Measurements from ENCODE around the gene PLEKHG5.
"Not testable (repeated sequence)": the region's sequence is repeated elsewhere in the genome, so short reads cannot be mapped to it uniquely, and the experiment has no call there.

Gene PLEKHG5

DNA sequence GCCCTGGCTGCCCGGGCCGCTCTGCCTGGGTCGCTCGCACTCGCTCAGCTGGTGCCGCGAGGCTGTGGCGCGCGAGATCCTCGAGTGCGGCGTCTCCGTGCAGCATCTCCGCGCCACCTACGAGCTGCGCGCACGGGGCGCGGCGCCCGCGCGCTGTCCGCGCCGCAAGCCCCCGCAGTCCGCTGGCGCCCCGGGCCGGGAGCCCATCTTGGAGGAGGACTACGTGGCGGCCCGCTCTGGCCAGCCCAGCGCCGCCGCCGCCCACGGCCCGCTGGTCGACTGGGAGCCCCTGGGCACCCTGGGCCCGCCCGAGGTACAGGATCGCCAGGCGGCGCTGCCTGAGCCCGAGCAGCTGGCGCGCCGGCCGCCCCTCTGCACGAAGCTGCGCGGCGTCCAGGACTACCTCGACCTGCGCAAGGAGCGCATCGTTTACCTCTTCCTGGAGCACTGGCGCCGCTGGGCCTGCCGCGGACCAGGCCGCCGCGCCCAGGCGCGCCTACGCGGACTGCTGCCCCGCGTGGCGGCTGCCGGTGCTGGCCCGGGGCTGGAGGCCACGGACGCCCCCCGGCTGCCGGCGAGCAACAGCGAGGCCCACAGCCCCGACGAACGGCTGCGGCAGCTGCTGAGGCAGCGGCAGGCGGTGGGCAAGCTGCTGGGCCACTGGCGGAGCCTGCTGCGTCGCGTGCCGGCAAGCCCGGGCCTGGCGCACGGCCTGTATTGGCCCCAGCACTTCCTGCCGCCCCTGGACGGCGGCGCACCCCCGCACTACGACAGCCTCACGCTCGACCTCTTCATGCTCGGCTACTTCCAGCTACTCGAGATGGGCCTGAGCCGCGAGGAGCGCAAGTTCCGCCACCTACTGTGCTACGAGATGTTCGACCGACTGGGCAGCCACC is 36.4 kb downstream of the PLEKHG5 start:
- DNase-seq, result peak in 1 of 42 donors; percentile 22
- intact Hi-C loops (cut with DNase I), result no loop called here

DNA sequence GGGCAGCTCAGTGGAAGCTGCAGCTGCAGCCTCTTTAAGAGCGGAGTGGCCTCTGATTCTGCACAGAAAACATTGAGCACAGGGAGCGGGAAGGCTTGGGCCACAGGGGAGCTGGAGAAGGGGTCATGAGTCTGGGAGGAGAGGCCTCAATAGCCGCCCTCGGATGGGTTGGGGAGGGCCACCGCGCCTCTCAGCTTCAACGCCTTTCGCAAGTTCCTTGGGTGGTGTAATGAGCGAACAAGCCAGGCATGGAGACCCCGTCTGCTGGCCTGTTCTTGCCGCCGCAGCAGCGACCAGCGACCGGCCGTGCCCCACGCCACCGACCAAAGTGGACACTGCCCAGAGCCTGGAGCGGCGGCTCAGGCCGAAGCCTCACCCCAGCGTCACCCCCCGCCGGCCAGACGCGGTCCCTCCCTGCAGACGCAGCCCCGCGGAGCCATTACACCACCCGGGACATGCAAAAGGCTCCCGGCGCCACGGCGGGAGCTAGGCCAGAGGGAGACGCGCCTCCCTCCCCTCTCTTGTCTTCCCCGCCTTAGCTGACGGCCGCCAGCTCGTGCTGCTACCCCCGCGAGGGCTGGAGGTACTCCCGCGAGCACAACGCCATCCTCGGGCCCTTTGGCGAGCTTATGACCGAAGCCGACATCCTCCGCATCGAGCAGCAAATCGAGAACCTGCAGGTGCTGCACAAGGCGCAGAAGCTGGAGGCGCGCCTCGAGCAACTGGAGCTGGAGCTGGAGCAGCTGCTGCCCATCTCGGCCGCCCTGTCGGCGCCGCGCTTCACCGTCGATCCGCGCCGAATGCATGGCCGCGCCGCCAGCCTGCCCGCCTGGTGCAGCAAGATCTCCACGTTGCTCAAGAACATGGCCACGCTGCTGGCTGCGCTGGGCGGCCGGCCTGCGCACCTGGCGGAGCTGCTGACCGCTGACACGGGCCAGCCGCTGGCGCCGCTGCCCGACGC is 37.3 kb downstream of the PLEKHG5 start:
- DNase-seq; intact Hi-C loops (cut with DNase I): not testable (repeated sequence)

DNA sequence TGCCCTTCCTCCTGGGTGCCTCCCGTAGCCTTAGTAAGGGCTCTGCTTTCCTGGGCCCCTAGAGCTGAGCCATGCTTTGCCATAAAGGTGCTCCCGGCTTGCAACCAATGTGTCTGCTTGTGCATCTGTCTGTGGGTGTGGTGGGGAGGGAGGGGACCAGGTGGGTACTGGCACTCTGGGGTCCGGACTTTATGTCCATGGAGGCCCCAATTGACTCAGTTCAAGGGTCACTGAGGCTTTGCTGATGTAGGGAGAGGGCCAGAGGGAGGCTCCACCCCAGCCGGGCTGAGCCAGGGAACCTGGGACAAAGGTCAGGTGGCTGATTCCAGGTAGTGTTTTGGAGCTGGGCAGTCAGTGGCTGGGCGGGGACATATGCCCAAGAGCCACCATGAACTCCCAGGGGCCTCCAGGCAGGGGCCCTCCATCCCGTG is 40.5 kb downstream of the PLEKHG5 start:
- intact Hi-C loops (cut with DNase I), result no loop called here
- no peak for DNase-seq

DNA sequence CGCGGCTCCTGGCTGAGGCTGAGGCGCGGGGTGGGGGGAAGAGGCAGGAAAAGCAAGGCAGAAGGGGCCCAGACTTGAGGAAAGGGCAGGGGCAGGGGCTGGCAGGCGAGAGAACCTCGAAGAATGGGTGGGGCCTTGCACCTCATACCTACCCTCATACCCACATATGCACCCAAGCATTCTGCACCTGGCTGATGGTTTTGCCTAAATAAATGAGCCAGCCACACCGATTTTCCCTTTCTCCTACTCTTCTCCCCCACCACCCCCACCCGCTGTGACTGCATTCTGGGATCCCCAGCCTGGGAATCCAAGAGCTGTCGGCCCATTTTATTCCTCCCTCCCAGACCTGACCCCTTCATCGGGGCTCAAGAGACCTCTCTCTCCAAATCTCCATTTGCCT is 41.0 kb downstream of the PLEKHG5 start:
- DNase-seq; intact Hi-C loops (cut with DNase I): not testable (repeated sequence)

DNA sequence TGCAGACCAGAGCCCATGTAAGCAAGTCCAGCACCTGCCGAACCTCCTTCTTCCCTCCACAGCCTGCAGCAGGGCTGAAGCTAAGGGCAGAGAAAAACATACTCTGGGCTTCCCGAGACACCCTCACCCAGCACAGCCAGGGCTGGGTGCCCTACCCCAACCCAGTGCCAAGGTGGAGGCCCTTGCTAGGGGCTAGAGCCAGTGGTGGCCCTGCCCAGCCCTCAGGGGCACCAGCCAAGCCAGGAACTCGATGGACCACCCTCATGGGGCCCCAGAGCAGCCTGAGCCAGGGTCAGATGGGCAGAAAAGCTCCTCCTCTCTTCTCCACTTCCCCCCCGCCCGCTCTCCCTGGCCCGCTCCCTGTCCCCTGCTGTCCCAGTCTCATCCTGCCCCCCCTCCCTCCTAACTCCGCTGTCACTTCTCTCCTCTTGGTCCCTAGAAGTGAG is 41.4 kb downstream of the PLEKHG5 start:
- intact Hi-C loops (cut with DNase I), result no loop called here
- no peak for DNase-seq

DNA sequence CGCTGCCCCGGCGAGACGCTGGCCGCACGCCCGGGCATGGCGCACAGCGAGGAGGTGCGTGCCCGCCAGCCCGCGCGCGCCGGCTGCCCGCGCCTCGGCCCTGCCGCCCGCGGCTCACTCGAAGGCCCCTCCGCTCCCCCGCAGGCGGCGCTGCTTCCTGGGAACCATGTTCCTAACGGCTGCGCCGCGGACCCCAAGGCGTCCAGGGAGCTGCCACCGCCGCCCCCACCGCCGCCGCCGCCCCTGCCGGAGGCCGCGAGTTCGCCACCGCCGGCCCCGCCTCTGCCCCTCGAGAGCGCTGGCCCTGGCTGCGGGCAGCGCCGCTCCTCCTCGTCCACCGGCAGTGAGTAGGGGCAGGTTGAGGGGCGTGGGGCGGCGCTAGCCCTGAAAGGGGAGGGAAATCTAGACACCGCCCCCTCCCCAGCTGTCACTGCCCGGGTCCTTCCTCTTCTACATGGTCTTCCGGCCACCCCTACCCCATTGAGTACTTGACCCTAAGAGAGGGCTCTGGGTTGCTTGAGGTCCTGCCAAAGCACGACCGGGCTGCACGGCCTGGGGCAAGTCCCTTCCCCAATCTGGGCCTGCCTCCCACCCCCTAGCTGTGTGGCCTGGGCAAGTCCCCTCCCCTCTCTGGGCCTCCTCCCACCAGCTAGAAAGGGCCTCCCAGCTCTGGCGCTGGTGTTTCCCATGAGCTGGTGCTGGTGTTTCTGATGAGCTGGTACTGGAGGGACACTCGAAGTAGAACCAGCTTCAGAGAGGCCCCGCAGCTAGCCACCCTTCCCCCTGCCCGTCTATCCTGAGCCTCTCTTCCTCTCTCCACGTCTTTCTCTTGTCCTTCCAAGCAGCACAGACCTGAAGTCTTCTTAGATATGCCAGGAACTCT is 42.5 kb downstream of the PLEKHG5 start:
- intact Hi-C loops (cut with DNase I), result no loop called here
- DNase-seq, result peak in 23 of 42 donors; percentile 14 to 56 (median 27)

DNA sequence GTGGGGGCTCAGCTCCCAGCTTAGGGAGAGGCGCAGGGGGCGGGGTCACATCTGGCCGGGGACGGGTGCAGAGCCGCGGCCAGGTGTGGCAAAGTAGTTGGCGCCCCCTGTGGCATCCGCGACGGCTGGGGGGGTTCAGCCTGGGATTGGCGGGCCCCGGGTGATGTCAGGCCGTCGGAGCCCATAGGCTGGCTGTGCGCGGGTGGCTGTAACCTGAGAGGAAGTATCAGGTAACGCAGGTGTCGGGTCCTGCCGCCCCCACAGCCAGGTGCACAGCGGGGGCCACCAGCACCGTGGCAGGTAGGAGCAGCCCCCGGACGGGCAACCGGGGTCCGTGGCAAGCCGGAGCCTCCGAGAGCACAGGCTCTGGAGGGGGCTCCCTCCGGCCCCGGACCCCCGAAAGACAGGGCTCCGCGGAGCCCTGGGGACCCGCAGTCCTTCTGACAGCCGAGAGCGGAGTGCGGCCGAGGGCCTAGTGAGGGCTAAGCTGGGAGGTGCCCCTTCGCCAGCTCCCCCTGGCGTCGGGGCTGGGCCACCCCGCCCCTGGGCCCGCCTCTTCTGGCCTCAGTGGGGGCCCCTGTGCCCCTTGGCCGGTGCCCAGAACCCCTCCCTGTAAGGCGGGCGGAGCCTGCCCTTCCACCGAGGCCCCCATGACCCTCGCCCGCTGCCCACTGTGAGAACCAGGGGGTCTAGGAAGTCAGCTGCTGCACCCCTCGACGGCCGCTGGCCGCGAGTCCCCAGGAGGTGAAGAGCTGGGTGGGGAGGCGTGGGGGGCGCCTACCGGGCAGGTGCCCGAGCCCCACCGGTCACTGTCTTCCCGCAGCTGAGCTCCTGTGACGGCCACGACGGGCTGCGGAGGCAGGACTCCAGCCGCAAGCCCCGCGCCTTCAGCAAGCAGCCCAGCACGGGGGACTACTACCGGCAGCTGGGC is 43.4 kb downstream of the PLEKHG5 start:
- DNase-seq, result no peak
- intact Hi-C loops (cut with DNase I), result no loop called here

DNA sequence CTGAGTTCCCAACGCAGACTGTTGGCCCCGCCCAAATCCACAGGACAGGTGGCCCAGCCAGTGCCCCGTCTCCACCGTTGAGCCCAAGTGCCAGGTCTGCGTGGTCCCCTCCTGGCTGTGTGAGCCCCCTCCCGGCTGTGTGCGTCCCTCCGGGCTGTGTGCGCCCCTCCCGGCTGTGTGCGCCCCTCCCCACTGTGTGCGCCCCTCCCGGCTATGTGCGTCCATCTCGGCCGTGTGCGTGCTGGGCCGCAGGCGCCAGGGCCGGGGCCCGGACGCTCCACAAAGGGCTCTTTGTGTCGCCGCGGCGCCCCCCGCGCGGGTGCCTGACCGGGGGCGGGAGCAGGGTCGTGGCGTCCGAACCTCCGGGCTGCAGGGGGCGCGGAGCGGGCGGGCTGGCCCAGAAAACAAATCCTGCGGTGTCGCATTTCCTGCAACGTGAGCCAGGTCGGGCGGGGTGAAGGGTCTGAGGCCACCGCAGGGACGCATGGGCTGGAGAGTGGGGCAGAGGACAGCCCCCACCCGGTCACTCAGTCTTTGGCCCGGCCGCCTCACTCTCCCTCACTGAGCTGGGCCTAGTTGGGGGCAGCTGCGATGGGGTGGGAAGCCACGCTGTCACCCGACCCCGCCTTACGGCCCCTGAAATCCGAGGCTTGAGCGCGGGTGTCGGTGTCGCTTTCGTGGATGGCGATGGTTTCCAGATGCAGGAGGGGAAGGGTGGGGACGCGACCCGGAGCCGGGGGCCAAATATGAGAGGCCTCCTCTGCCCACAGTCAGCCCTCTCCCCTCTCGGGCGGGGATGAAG is 44.2 kb downstream of the PLEKHG5 start:
- DNase-seq, result peak in 1 of 42 donors; percentile 10
- intact Hi-C loops (cut with DNase I), result no loop called here

DNA sequence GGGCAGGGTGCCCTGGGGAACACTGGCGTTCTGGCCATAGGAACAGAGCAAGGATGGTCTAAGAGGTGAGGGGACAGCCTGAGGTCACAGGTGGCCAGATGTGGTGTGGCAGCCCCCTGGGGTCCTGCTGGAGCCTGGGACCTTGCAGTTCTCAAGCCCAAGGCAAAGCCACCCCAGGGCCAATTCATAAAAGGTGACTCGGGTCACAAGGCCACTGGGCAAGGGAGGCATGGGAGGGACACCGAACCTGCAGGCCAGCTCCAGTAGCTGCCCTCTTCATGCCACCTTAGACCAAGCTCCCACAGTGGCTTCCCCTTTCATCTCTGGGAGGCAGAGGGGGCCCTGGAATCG is 44.8 kb downstream of the PLEKHG5 start:
- intact Hi-C loops (cut with DNase I), result no loop called here
- no peak for DNase-seq

DNA sequence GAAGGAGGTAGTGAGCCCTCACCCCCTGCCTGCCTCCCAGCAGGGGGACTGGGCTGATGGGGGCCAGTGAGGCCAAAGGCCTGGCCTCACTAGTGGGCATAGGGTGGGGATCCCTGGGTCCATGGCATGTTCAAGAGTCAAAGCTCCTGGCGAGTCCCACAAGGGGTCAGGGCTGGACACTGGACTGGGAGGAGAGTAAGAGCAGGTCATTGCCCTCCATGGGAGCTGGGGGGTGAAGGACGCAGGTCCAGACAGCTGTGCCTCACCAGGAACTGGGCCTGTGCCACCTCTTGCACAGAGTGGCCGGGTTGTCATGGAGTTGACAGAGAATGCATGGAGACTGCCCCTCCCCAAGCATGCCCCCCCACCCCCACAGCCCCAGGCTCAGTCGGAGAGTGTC is 45.5 kb downstream of the PLEKHG5 start:
- intact Hi-C loops (cut with DNase I), result not testable (repeated sequence)

DNA sequence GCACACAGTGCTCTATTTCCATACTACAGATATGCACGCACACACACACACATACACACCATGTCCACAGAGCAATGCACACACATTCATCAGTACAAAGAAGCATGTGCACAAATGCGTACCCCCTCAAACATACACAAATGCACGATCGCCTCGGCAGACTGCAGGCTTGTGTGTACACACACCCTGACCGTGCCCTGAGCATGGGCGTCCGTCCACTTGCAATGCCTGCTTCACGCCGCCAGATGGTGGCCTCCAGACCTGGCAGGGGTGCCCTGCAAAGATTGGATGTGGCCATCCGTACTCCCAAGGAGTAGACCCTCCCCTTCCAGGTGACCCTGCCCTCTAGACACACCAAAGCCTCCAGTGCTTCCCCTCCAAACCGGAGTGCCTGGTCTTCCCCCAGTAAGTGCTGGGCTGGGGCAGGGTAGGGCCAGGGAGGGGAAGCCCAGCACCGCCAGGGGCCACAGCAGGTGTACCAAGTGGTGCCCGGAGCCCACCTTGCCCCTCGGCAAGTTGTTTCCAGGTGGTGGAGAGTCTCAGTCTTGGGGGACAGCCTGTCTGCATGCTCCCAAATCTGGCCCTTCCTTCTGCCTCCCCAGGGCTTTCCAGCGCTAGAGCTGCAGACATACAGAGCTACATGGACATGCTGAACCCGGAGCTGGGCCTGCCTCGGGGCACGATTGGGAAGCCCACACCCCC is 46.3 kb downstream of the PLEKHG5 start:
- DNase-seq, result peak in 15 of 42 donors; percentile 11 to 59 (median 27)

More for the DNA sequence above, 45.5 kb downstream of the PLEKHG5 start:
- not testable (repeated sequence) for DNase-seq

DNA sequence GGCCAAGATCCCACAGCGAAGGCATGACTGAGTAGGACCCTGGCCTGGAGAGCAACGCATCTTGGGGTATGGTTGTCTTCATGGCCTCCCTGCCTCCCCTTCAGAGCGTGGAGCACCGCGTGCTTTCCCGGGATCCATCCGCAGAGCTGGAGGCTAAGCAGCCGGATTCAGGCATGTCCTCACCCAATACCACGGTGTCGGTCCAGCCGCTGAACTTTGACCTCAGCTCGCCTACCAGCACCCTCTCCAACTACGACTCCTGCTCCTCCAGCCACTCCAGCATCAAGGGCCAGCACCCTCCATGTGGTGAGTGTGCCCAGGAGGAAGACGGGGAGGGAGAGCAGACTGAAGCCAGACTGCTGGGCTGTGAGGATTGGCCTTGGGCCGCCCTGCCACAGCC is 47.1 kb downstream of the PLEKHG5 start:
- intact Hi-C loops (cut with DNase I), result no loop called here

More for the DNA sequence above, 46.3 kb downstream of the PLEKHG5 start:
- intact Hi-C loops (cut with DNase I), result no loop called here

DNA sequence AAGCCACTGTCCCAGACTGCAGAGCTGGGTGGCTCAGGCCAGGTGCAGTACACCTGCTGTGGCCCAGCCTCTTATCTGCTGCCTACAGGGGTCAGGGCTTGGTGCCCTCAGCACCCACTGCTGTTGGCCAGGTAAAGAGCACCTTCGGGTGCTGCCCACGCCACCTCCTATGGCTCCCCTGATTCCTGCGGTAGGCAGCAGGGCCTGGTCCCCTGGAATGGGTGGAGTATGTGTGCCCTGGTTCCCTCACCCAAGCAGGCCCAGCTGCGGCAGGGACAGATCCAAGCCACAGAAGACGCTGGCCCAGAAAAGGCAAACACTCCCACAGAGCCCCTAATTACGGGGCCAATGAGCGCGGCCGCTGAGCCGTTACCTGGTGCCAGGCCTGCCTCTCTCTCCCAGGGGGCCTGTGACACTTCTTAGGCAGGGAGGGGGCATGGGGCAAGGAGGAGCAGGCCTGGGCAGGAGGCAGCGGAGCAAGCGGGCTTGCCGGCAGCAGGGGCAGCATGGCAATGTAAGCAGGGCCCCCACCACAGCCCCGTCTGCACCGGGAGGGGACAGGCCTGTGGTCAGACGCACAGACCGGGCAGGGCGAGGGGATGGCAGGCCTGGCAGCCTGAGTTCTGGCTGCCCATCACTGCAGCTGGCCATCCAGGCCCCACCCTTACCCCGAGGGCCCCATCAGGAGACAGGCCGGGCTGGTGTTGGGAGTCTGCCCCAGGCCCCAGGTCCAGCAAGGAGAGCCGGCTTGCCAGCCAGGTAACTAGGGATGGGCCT is 47.9 kb downstream of the PLEKHG5 start:
- intact Hi-C loops (cut with DNase I), result no loop called here

More for the DNA sequence above, 47.1 kb downstream of the PLEKHG5 start:
- no peak for DNase-seq

DNA sequence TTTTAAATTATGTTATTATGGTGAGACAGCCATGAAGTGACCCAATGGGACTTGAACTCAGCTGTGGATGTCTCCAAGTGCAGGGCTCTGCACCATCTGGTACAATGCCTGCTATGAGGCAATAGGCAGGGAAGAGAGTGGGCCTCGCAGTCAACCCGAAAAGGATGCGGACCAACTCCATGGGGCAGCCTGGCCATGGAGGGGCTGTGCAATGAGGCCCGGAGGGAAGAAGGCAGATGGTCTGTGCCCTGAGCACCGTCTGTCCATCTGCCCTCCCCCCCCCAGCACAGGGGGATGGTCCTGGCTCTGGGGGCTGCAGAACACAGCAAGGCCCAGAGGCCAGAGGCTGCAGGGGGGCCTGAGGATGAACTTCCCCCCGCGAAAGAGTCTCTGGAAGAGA is 49.9 kb downstream of the PLEKHG5 start:
- intact Hi-C loops (cut with DNase I), result no loop called here
- DNase-seq, result no peak

More for the DNA sequence above, 47.9 kb downstream of the PLEKHG5 start:
- DNase-seq, result no peak

Measured in head of caudate nucleus (tissue), 42 donors.